ENCODE measurements around the gene ZNF394.

Gene ZNF394

DNA sequence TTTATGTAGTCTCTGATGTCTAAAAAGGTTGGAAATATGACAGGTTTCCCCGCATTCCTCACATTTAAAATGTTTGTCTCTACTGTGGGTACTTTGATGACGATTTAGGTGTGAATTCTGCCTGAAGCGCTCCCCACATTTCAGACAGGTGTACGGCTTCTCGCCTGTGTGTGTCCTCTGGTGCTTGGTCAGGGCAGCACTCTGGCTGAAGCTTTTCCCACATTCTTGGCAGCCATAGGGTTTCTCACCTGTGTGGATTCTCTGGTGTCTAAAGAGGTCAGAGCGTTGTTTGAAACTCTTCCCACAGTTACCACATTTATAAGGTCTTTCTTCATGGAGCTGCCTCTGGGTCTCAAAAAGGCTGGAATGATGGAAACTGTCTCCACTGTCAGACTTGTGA lies 6.3 kb downstream of the ZNF394 start:
- no peak for DNase-seq (ENCODE audit: low spot score)

DNA sequence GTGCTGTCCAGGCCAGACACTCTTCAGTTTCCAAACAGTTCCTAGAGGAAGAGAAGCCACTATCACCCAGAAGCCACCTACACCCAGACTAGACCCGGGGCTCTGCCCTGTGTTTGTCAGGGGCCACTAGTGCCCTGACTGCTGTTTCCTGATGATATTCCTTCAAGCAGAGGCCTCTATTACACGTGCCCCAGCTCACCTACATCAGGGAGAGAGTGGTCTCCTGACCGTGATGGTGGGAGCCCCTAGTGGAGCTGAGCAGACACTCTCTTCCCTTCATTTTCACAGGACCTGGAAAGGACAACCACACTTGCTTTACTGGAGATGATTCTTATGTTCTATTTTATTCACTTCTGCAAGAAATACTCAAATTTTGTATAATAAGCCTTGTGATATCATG lies 9.2 kb downstream of the ZNF394 start:
- DNase-seq (ENCODE audit: low spot score), result no peak

DNA sequence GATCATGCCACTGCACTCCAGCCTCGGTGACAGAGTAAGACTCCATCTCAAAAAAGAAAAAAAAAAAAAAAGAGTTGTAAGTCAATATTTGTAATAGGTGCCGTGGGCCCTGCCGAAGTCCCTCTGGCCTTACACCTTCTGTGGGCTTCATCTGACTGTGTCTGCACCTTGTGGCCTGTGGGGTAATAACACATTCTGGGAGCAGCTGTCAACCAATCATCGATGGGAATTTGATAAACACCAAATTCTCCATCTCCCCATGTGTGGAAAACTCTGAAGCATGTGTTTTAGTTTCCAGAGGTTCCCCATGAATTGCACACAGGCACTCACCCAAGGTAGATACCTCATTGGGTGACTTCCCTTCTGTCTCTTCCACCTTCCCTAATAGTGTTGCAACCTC lies 10.8 kb downstream of the ZNF394 start:
- no peak for DNase-seq (ENCODE audit: low spot score)

DNA sequence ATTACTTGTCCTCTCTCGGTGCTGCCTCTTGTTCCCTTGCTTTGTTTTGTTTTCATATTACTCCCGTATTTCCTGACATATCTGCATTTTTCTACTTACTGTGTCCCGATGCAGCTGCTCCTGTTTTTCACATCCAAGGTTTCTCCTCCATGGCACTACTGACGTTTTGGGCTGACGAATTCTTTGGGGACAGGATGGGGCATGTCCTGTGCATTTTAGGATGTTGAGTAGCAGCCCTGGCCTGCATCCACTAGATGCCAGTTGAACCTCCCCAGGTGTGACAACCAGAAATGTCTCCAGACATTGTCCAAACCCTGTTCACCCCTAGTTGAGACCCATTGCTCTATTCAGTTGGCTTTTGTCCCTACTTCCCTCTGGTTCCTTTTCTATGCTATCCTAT lies 15.0 kb downstream of the ZNF394 start:
- DNase-seq (ENCODE audit: low spot score), result no peak

DNA sequence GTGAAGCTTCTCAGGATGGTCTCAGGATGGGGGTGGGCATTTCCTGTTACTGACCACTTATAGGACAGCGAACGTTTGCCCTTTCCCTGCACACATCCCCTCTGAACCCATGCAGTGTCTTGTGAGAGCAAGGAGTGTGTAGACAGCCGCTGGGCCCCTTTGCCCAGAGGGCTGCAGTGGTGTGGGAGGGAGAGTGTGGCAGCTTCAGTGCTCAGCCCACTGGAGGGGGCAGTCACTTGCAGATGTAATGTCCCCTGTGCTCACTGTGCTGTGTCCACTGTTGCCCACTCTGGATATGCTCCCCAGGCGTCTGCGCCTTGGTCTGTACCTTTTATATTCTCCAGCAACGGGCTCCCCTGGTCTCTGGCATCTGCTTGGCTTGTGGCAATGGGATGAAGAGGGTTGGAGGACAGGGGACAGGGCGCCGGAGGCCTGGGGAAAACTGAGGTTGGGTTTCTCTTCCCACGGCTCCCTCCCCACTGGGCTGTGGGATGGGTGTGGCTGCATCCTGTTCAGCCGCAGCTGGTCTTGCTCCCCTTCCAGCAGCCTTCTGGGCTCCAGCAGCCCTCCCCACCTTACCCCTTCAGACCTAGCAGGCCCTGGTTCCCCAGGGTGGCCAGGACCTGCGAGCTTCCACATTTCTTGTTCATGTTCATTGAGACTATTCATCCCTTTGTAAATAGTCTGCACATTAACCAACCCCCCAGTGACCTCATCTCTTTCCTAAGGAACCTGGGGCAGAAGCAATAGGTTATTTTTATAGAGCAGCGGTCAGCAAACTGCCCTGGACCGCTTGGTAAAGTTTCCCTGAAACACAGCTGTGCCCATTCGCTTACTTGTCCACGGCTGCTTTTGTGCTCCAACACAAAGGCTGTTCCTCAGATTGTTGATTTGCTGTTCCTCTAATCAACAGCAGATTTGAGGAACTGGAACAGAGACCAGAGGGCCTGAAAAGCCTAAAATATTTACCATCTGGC lies 21.3 kb downstream of the ZNF394 start:
- DNase-seq (ENCODE audit: low spot score), result no peak

DNA sequence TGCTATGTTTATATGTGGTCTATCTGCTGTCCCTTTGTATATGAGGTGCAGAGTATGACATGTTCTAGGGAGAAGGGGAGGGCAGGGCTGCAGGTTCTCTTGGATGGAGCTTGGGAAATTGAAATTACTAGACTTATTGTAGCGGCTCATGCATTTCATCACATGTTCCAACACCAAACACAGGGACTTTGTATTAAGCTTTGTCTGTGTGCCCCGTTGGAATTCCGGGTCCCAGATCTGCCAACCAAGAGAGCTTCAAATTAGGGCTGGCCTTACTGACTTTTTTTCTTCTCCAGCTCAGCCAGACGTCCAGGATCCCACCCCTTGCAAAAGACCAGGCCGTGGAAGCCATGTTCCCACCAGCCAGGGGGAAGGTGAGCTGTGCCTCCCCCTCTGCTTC lies 24.0 kb downstream of the ZNF394 start:
- no peak for DNase-seq (ENCODE audit: low spot score)

DNA sequence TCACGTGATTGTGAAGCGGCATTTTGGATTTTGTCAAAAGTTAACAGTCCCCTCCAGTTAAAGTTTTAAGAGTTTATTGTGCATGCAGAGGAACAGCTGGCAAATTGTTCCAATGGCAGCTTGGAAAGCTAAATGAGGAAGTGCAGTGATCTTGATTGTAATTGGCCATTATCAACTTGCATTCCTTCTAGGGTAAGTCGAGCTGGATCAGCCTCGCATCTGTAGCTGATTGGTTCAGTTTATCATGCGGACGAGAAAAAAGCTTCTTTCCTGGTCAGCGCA lies 26.8 kb downstream of the ZNF394 start:
- peak; percentile 26 for DNase-seq (ENCODE audit: low spot score)

DNA sequence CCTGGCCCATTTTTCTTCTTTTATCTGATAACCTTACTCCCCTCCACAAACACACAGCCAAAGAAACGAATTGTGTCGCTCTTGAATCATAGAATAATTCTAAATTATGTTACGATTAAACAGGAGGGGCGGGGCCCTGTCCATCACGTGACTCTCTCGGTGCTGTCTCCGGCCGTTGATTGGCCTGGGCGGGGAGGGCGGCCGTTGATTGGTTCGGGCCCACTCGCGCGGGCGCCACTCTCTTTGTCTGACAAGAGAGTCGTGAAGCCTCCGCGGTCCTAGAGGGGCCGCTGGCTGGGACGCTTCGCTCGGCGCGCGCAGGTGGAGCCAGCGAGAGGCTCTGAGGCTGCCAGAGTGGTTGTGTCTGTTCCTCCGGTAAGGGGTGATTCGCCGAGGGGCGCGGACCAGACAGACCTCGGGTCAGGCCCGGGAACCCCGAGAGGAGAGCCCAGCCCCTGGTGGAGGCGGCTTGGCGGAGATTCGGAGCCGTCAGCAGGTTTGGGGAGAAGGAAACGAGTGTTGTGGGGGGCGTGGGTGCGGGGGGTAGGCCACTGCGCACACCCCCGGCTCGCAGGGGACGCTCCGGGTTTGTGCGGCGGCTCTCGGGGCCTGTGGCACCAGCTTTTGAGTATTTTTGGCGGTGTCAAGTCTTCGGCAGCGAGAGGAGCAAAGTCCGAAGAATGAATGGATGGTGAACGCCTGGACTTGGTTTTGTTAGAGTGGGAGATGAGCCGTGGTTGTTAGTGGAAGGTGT lies 27.3 kb downstream of the ZNF394 start, which contains the start of gene ZNF789:
Gene ZNF789 (plus strand): TSS at position 330 of the 754 bp plus-strand sequence. CDS start 3,567 bp downstream, outside the sequence.
- peak; percentile 98 for DNase-seq (ENCODE audit: low spot score)

DNA sequence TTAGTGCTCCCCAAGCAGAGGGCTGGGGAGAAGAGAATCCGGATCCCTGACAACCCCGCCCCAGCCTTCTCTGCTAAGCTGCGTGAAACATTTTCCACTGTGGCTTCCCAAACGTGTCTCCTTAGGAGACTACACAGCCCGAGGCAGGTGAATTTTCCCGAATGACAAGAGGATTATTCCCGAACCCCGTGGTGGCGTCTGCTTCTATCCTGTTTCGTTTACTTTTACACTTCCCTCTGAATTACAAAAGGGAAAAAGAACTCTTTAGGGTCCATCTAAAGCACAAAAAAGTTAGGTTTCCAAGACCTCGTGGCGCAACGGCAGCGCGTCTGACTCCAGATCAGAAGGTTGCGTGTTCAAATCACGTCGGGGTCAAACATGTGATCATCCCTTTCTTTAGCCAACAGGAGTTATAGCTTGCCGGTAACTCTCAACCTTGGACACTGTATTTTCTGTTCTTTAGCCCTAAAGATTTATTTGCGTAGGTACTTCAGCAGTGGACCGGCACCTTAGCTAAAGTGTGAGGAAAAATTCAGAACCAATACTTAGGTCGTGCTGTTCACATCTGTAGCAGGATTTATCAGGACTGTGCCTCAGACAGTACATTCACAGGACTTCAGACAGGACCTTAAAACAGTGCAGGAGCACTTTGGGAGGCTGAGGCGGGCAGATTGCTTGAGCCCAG lies 30.6 kb downstream of the ZNF394 start:
- no peak for DNase-seq (ENCODE audit: low spot score)

DNA sequence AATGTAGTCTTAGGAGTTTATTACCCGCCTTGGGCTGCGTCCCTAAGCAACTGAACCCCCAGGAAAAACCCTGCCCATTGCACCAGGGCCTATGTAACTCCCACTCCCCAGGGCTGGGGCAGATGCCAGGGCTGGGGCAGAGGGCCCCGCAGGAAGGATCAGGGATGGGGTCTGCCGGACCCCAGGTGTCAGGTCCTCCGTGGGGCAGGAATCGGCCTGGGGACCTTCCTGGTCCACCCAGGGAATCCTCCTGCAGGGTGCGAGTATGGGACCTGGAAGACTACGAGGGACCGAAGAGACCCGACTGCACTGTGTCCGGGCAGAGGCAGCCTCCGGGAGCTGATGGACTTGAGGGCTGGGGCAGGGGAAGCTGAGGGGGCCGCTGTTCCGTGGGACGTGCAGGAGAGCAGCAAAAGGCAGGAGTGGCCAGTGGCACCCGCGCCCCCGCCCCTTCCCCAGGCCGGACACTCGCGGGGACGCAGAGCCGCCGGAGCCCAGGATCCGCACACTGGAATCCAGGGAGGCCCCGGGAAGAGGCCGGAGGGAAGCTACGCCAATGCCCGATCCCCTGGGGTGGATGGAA lies 31.7 kb downstream of the ZNF394 start:
- DNase-seq (ENCODE audit: low spot score), result no peak

DNA sequence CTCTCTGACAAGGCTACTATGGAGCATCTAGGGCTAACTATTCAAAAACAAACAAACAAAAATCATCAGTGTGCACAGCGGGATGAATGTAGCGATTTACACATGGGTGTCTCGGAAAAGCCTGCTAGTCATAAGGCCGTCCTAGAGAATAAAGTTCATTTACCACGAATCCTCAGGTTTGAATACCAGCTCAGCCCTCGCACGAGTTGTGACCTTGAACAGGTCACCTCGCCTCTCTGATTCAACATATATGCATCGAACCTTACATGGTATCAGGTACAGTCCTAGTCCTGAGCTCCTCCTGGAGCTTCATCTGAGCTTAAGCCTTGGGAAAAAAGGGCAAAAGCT lies 34.7 kb downstream of the ZNF394 start:
- DNase-seq (ENCODE audit: low spot score), result no peak

DNA sequence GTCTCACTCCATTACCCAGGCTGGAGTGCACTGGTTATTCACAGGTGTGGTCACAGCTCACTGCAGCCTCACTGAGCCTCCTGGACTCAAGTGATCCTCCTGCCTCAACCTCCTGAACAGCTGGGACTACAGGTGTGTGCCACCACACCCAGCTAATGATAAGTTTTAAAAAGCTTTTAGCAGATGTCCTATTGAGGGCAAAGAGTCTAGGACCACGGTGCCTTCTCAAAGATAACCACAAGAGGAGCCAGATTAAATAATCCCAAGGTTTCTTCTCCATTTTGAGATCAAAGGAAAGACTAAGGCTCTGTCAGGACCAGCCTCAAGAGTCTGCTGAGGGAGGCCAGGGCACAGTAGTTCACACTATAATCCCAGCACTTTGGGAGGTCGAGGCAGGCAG lies 38.9 kb downstream of the ZNF394 start:
- no peak for DNase-seq (ENCODE audit: low spot score)

DNA sequence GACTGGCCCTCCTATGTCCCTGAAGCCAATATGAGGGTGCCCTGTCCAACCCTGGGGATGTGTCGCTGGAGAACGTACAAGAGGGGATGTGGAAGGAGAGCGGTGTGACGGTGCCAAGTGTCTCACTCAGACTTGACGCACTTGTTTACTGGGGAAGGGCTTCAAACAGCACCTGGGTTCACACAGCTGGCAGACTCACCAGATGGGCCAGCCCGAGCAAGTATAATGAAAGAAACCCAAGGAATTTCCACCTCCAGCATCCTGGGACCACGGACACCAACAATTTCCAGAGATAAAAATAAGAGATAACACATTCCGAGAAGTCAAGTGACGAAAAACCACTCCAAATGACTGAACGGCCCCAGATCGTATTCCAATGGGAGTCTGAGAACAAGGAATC lies 39.4 kb downstream of the ZNF394 start:
- no peak for DNase-seq (ENCODE audit: low spot score)

DNA sequence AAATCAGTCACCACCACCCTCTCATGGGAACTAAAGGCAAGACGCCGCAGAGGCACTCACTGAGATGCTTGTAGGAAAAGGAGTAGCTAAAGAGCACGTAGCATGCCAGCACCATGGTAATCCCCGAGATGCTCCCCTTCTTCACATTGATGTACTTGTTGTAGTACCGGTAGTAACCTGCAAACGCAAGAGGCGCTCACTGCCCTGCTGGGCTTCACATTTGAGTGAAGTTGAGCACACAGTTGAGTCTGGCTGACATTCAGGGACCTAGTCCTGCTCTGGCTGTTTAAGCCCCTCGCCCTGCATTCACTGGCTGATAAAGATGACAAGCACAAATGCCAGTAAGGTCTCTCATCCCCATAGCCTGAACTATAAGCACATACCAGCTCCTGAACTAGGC lies 41.0 kb downstream of the ZNF394 start:
- DNase-seq (ENCODE audit: low spot score), result peak; percentile 18

DNA sequence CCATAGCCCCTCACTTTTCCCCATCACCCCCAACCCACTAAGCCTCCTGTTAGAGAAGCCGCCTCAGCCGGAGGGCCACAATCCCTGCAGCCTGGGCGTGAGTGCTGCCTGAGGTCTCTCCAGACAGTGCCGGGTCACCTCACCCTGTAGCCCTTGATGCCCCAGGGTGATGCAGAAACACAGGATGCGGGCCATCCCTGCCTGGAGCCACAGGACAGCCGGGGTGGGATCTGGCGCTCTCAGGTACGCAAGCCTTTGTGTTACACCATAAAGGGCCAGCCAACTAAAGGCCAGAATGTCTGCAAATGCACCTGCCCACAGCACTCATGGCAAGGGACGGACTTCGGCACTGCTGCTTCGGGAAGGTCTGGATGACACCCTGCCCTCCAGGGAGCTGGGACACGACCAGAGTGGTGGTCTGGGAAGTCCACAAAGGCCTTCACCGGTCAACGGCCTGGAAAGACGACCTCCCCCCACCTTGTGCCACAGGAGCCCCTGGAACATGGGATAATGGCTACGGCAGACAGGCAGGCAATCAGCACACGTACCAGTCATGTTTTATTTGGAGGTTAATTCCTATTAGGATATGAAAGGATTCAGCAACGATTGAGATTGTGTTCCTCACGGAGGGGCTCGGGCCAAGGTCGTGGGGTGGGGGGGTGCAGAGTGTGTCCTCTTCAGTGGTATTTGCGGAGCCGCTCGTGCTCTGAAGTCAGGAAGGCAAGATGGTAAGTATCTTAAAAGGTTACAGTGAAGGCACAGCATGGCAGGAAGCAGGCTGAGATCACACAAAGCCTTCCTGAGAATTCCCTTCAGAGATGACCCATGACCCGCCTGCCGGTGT lies 42.2 kb downstream of the ZNF394 start:
- DNase-seq (ENCODE audit: low spot score), result no peak

DNA sequence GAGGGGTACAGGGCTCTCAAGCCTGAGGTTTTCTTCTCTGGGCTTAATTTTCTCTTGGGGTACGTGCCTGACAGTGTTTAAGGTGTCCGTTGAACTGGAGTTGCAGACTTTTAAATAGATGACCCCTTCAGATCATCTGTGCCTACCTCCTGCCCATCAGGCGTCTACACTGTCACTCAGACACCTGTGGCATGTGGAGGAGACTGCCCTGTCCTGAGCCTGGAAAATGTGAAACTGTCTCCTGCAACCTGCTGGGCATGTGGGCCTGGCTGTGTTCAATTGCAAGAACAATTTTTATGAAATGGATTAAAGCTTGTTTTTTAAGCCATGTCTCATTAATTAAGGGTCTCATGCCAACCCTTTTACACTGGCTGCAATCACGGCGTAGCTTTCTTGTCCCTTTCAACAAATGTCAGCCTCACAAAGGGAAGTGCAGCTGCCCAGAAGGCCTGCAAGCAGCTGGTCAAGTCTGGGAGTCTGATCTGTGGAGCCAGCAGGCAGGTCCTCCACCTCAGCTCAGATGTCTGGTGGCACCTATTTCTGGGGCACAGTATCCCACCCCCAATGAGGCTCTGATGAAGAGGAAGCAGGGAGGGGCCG lies 42.9 kb downstream of the ZNF394 start:
- no peak for DNase-seq (ENCODE audit: low spot score)

DNA sequence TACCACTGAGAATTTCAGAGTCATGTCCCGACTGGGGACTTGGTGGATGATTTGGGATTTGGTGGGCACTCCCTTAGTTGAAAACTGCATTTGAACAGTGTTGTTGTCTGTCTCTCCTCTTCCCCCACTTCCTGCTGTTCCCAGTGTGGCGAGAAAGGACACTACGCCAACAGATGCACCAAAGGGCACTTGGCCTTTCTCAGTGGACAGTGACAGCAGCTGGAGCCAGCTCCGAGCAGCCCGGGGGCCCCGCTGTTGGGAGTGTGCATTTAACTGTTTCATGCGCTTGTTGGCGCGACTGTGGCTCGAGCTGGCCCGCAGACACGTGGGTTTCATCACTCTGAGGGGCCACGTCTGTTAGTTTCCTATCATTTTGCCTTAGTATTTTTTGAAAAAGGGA lies 43.8 kb downstream of the ZNF394 start:
- DNase-seq (ENCODE audit: low spot score), result no peak

DNA sequence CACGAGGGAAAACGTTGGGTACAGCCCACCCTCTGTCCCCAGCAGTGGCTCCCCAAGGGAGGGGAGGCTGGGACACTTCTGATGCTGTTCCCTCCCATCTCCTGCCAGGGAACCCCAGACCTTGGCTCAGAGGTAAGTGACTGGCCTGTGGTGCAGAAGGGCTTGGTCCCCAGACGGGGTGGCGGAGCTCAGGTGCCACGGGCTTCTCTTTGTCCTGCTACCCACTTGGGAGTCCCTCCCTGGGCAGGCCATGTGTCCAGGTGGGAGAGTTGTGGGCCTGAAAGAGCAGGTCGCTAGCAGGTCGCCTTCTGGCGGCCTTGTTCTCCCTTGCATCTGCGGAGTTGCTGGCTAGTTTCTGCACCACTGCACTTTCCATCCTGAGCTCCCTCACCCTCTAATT lies 44.2 kb downstream of the ZNF394 start:
- no peak for DNase-seq (ENCODE audit: low spot score)

DNA sequence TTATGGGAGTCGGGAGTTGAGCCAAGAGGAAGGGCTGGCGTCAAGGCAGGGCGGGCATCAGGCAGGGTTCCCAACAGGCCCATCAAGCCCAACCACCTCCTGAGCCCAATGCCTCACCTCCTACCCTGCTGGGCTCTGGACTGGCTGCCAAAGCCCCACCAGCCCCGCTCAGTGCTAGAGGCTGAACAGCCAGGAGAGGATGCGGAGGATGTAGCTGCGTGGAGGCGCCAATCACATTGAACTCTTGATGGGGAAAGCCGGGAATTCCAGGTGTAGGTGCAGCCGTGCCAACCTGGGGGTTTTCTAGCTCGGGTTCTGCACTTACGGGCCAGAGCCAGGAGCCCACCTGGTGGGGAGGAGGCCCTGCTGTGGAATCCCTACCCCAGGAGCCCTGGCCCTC lies 47.0 kb downstream of the ZNF394 start:
- no peak for DNase-seq (ENCODE audit: low spot score)

DNA sequence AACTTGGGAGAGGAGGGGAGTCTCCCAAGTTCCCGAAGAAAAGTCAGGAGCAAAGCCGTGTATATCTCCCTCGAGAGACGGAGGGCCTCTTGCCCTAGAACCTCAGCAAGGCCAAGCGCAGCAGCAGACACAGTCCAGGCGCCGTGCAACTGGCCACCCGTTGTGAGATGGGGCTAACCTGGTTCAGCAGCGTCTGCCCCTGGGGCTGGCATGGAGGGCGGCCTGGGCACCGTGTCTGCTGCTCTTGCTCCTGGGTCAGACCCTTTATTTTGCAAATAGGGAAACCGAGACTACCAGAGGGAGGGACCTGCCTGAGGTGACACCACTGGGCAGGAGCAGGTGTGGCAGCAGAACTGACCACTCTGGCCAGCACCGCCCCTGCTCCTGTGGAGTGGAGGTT lies 47.5 kb downstream of the ZNF394 start:
- DNase-seq (ENCODE audit: low spot score), result no peak

DNA sequence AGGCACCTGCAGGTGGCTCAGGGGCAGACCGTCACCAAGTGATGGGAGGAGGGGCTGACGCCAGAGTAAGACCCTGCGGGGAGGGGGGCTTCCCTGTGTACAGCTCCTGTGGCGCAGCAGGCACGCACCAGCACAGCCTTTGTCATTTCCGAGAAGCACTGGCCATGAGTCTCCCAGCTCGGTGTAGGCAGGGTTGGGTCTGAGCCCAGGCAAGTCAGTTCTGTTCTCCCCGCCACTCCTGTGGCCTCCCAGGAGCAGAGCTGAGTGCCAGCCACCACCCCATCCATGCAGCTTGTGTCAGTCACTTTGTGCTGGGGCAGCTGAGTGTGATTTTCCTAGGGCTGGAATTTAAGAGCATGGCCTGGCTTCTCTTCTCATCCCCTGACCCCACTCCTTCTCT lies 48.1 kb downstream of the ZNF394 start:
- DNase-seq (ENCODE audit: low spot score), result no peak
